RWPE1 (cell line): ENCODE data around the gene ZFYVE28.

Experiments used
- CTCF ChIA-PET: fragments of 350-600 bp; sonication (Branson Sonifier 250); formaldehyde crosslinking; extraction: SDS; loops from one replicate; lab custom pipeline; 2021; lab: Yijun Ruan, JAX
- POLR2A ChIA-PET: fragments of 400-600 bp; formaldehyde crosslinking; extraction: SDS; loops from one replicate; lab custom pipeline; 2020; ENCODE audit warnings: antibody characterized with exemption; ENCODE audit not compliant: low non-redundant PET; lab: Yijun Ruan, JAX
- DNase-seq: peaks from one replicate; pipeline ENCODE4 v3.0.0; 2012; ENCODE audit warnings: low spot score
- H3K27ac ChIP-seq: fragments of 450-650 bp; 2 replicates; pipeline ENCODE4 v1.5.1; 2017
- CTCF ChIP-seq: fragments of 450-650 bp; conservative IDR thresholded peaks from 2 replicates; pipeline ENCODE4 v1.5.1; 2017; ENCODE audit warnings: low read depth, mild to moderate bottlenecking

The ZFYVE28 gene

DNA sequence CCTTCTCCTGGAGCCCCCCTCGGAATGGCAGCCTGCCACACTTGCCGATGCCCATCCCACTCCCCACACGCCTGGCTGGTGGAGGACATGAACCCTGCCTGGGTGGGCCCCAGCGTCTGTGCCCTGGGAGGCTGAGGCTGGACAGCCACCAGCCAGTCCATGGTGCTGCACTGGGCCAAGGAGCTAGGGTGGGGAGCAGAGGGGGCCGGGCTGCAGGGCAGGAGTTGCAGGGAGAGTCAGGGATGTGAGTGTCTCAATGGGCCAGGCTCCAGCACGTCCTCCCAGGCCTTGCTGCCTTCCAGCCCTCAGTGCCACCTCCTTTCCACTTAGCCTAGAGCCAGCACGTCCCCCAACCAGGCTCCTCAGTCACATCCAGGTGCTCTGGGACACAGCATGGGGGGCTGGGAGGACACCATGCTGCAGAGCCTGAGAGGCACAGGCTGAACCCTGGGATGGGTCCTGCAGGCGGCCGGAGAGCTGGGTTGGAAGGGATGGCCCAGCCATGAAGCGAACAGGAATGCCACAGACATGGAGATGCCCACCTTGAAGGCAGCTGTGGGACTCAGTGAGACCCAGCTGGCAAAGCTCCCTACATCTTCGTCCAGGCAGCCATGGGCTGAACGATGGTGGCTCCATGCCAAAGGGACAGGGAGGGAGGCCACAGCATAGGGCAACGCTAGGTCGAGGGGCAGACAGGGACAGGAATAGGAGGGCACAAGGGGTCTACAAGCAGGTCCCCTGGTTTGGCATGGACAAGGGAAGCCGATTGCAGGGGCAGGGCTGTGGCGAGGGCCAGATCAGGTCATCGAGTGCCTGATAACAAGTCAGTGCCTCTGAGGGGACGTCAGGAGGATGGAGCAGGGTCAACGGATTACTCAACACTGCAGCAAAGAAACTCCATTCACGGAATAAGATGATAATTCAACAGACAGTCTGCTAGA lies 126.5 kb downstream of the ZFYVE28 start:
- TF ChIP-seq CTCF = no peak
- CTCF ChIA-PET = no interaction called here
- no peak overlapping the region for H3K27ac ChIP-seq

GRCh38 chr4:2290974-2291704 lies 127.3 kb downstream of the ZFYVE28 start:
- TF ChIP-seq CTCF = no peak
- ChIA-PET CTCF (no interaction called here), POLR2A (no interaction called here)
- H3K27ac ChIP-seq = no peak overlapping the region
- no peak for DNase-seq

More for the DNA sequence above, 126.5 kb downstream of the ZFYVE28 start:
- no peak for DNase-seq
- POLR2A ChIA-PET = no interaction called here

- H3K27ac ChIP-seq = no peak overlapping the region
- ChIA-PET POLR2A (no interaction called here), CTCF (no interaction called here)
- no peak for TF ChIP-seq CTCF
- no peak for DNase-seq
Observed at GRCh38 chr4:2290488-2290887, 128.0 kb downstream of the ZFYVE28 start.

DNA sequence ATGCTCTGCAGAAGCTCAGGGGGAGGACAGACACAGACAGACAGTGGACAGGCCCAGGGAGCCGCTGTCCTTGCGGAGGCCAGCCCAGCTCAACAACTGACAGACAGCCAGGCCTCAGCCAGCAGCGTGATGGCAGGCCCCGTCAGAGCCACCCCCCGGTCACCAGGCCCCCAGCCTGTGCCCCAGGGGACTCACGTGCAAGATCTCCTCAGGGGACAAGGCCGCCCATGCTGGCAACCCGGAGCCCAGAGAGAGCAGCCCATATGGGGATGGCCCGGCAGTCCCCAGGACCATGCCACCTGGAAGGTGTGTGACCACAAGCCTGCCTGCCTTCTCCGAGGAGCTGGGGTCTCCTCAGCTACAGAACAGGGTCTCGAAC lies 128.5 kb downstream of the ZFYVE28 start:
- no peak for TF ChIP-seq CTCF
- no peak for DNase-seq
- no peak overlapping the region for H3K27ac ChIP-seq
- CTCF ChIA-PET = no interaction called here
- POLR2A ChIA-PET = no interaction called here

DNA sequence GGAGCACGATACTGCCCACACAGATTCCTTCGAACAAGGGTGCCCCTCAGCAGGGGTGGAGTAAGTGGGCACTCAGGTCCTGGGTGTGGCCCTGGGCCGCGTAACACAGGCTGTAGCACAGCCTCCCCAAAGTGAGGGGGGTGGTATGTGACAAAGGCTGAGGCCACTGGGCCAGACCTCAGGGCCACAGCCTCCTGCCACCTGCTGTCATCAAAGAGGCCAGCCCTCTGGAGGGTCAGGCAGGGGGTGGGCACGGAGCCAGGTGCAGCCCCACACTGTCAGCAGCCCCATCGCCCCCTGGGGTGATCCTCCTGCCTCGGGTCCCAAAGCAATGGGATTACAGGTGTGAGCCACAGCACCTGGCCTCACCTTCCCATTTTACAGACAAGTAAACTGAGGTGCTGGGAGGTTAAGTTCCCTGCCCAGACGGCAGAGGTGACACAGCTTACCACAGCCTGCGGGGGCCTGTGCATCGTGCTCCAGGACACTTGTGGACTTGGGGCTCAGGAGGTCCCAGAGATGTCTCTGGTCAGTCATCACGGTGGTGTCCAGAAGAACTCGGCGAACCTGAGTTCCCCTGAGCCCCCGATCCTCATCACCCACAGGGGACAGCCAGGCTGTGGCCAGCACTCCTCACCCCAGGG lies 129.0 kb downstream of the ZFYVE28 start:
- DNase-seq = no peak
- no peak for TF ChIP-seq CTCF
- CTCF ChIA-PET = no interaction called here
- no peak overlapping the region for H3K27ac ChIP-seq
- POLR2A ChIA-PET = no interaction called here

DNA sequence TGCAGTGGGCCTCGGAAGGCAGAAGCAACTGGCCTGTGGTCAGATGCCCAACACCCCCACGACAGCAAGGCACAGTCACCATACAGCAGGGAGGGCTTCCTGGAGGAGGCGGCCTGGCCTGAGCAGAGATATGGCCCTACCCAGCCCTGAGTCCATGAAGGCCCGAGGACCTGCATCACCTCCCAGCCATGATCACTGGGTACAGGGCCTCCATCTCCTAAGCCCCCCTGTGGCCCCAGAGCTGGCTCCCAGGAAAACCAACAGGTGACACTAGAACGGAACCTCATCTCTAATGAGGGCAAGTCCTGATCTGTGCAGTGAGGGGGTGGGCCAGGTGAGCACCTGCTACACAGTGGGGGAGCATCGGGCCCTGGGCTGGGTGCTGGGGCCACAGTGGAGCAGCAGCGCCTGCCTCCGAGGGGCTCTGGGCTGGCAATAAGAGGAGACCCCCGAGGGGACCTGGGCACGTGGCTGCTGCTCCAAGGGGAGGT lies 130.3 kb downstream of the ZFYVE28 start:
- no peak overlapping the region for H3K27ac ChIP-seq
- ChIA-PET CTCF (no interaction called here), POLR2A (no interaction called here)
- DNase-seq = no peak
- no peak for TF ChIP-seq CTCF
